ENCODE results near the gene CC2D1A. TPM values are rescaled to one million over a fixed set of nuclear protein-coding genes. Genes with fewer than 3 reads are reported as not detected.

Gene CC2D1A
- polyA plus RNA-seq, 1 experiment: 13.1 TPM

- POLR2A ChIA-PET: no interaction called here
- TF ChIP-seq CTCF (IDR thresholded peaks at IDR 0.05; ENCODE audit: insufficient read depth, low read depth, low read length): no peak
- Histone ChIP-seq H3K27me3 (ENCODE audit: control insufficient read depth, insufficient read depth, low read length) (no peaks in the 10 kb centered on the region), H3K4me3 (ENCODE audit: low read depth, low read length) (no peak overlapping the region), H3K36me3 (ENCODE audit: control insufficient read depth, insufficient read depth, low read length) (no peaks in the 10 kb centered on the region)
- CTCF ChIA-PET: no interaction called here
- no peak for DNase-seq (ENCODE audit: low read depth)
Measured at GRCh38 chr19:13894552-13894951, 11.4 kb upstream of the CC2D1A start.

- Histone ChIP-seq H3K27me3 (ENCODE audit: control insufficient read depth, insufficient read depth, low read length) (no peaks in the 10 kb centered on the region), H3K36me3 (ENCODE audit: control insufficient read depth, insufficient read depth, low read length) (no peaks in the 10 kb centered on the region), H3K4me3 (ENCODE audit: low read depth, low read length) (no peak overlapping the region)
- ChIA-PET POLR2A (no interaction called here), CTCF (interaction anchor here (0.7 kb wide), 1 partner anchor 9 kb away, joined by 6 read pairs; no protein-coding TSS in a partner anchor)
- no peak for DNase-seq (ENCODE audit: low read depth)
- TF ChIP-seq CTCF (IDR thresholded peaks at IDR 0.05; ENCODE audit: insufficient read depth, low read depth, low read length): no peak
Measured at GRCh38 chr19:13896227-13896626, 9.8 kb upstream of the CC2D1A start.

GRCh38 chr19:13899393-13899792 is 6.6 kb upstream of the CC2D1A start:
- Histone ChIP-seq H3K4me3 (ENCODE audit: low read depth, low read length) (no peak overlapping the region), H3K36me3 (ENCODE audit: control insufficient read depth, insufficient read depth, low read length) (no peaks in the 10 kb centered on the region), H3K27me3 (ENCODE audit: control insufficient read depth, insufficient read depth, low read length) (no peaks in the 10 kb centered on the region)
- no peak for TF ChIP-seq CTCF (IDR thresholded peaks at IDR 0.05; ENCODE audit: insufficient read depth, low read depth, low read length)
- ChIA-PET CTCF (interaction anchor here (1.1 to 1.6 kb wide), 2 partner anchors 18 to 160 kb away, joined by 3 to 6 read pairs; no protein-coding TSS in a partner anchor), POLR2A (no interaction called here)
- DNase-seq (ENCODE audit: low read depth): no peak

- DNase-seq (ENCODE audit: low read depth): no peak
- H3K4me3 ChIP-seq (ENCODE audit: low read depth, low read length): no peak overlapping the region
- H3K27me3 ChIP-seq (ENCODE audit: control insufficient read depth, insufficient read depth, low read length): no peaks in the 10 kb centered on the region
- no peak for TF ChIP-seq CTCF (IDR thresholded peaks at IDR 0.05; ENCODE audit: insufficient read depth, low read depth, low read length)
- CTCF ChIA-PET: interaction anchor here (1.1 to 1.6 kb wide), 2 partner anchors 19 to 159 kb away, joined by 3 to 6 read pairs; no protein-coding TSS in a partner anchor
- no peaks in the 10 kb centered on the region for H3K36me3 ChIP-seq (ENCODE audit: control insufficient read depth, insufficient read depth, low read length)
- POLR2A ChIA-PET: no interaction called here
Measured at GRCh38 chr19:13899912-13900584, 6.0 kb upstream of the CC2D1A start.

- CTCF ChIA-PET: interaction anchor here (0.6 to 1.1 kb wide), 2 partner anchors 9 to 29 kb away, joined by 3 read pairs; no protein-coding TSS in a partner anchor
- Histone ChIP-seq H3K27me3 (ENCODE audit: control insufficient read depth, insufficient read depth, low read length) (no peaks in the 10 kb centered on the region), H3K4me3 (ENCODE audit: low read depth, low read length) (no peak overlapping the region), H3K36me3 (ENCODE audit: control insufficient read depth, insufficient read depth, low read length) (no peaks in the 10 kb centered on the region)
- no peak for DNase-seq (ENCODE audit: low read depth)
- TF ChIP-seq CTCF (IDR thresholded peaks at IDR 0.05; ENCODE audit: insufficient read depth, low read depth, low read length): peak; percentile 20; the same call in 1 of the 2 replicates
- POLR2A ChIA-PET: no interaction called here
Measured at GRCh38 chr19:13902993-13903555, 2.9 kb upstream of the CC2D1A start.

Measured in BJ (cell line).